NT2/D1 (cell line): ENCODE data around the gene AFF1.

Experiments
- DNase-seq: peaks from one replicate; pipeline ENCODE4 v3.0.0-alpha.2; 2011; ENCODE audit warnings: low read depth, low spot score
- H3K27me3 ChIP-seq: 2 replicates; pipeline ENCODE4 v1.6.0; 2011; ENCODE audit warnings: mild to moderate bottlenecking; ENCODE audit not compliant: insufficient read length, insufficient read depth
- H3K36me3 ChIP-seq: 2 replicates; pipeline ENCODE4 v1.6.1; 2011; ENCODE audit warnings: mild to moderate bottlenecking, low read length, mixed read lengths; ENCODE audit not compliant: insufficient read depth, insufficient read length
- H3K4me1 ChIP-seq: 2 replicates; pipeline ENCODE4 v1.5.1; 2011; ENCODE audit not compliant: insufficient read depth, insufficient read length
- H3K4me3 ChIP-seq: 2 replicates; pipeline ENCODE4 v1.5.1; 2011; ENCODE audit warnings: low read depth; ENCODE audit not compliant: insufficient read length
- H3K9ac ChIP-seq: 2 replicates; pipeline ENCODE4 v1.6.0; 2011; ENCODE audit warnings: low read depth; ENCODE audit not compliant: insufficient read length
- H3K9me3 ChIP-seq: 2 replicates; pipeline ENCODE4 v1.5.1; 2011; ENCODE audit warnings: mild to moderate bottlenecking, low read length; ENCODE audit not compliant: insufficient read depth
- SUZ12 ChIP-seq: IDR thresholded peaks from 2 replicates; pipeline ENCODE4 v1.6.1; 2011; ENCODE audit not compliant: insufficient read length, insufficient read depth; ENCODE audit errors: extremely low read depth
- YY1 ChIP-seq: IDR thresholded peaks from 2 replicates; pipeline ENCODE4 v1.6.1; 2011; ENCODE audit not compliant: insufficient read length, insufficient read depth
- ZNF274 ChIP-seq: IDR thresholded peaks from 2 replicates; pipeline ENCODE4 v1.6.1; 2011; ENCODE audit warnings: mild to moderate bottlenecking, low read depth, low read length

Gene AFF1

GRCh38 chr4:86895692-86896488, 38.9 kb upstream of the AFF1 start:
- no peaks in the 10 kb centered on the region for H3K4me1 ChIP-seq
- no peak overlapping the region for H3K4me3 ChIP-seq
- H3K27me3 ChIP-seq, result no peaks in the 10 kb centered on the region

GRCh38 chr4:86896596-86896995, 38.2 kb upstream of the AFF1 start:
- no peak for DNase-seq
- Histone ChIP-seq H3K9ac (no peak overlapping the region), H3K27me3 (no peaks in the 10 kb centered on the region), H3K36me3 (no peaks in the 10 kb centered on the region), H3K4me1 (no peaks in the 10 kb centered on the region), H3K4me3 (no peak overlapping the region), H3K9me3 (no peaks in the 10 kb centered on the region)
- no peak for TF ChIP-seq SUZ12
- TF ChIP-seq YY1, result no peak
- TF ChIP-seq ZNF274, result no peak

More at GRCh38 chr4:86895692-86896488, 38.9 kb upstream of the AFF1 start:
- Histone ChIP-seq H3K9ac (no peak overlapping the region), H3K36me3 (no peaks in the 10 kb centered on the region), H3K9me3 (no peaks in the 10 kb centered on the region)
- TF ChIP-seq SUZ12, result no peak
- no peak for TF ChIP-seq YY1
- TF ChIP-seq ZNF274, result no peak
- no peak for DNase-seq

- Histone ChIP-seq H3K36me3 (no peaks in the 10 kb centered on the region), H3K4me3 (no peak overlapping the region), H3K9ac (no peak overlapping the region), H3K4me1 (no peaks in the 10 kb centered on the region), H3K27me3 (no peaks in the 10 kb centered on the region), H3K9me3 (no peaks in the 10 kb centered on the region)
- DNase-seq, result no peak
- TF ChIP-seq SUZ12, result no peak
- no peak for TF ChIP-seq YY1
- TF ChIP-seq ZNF274, result no peak
Observed at GRCh38 chr4:86898562-86898961, 36.2 kb upstream of the AFF1 start.

GRCh38 chr4:86901864-86902263, 32.9 kb upstream of the AFF1 start:
- no peaks in the 10 kb centered on the region for H3K27me3 ChIP-seq
- H3K9ac ChIP-seq, result no peak overlapping the region
- no peaks in the 10 kb centered on the region for H3K4me1 ChIP-seq
- no peak for DNase-seq
- H3K9me3 ChIP-seq, result no peaks in the 10 kb centered on the region
- H3K36me3 ChIP-seq, result no peaks in the 10 kb centered on the region
- H3K4me3 ChIP-seq, result no peak overlapping the region
- TF ChIP-seq YY1 (no peak), SUZ12 (no peak), ZNF274 (no peak)

GRCh38 chr4:86908251-86908657, 26.6 kb upstream of the AFF1 start:
- no peak for DNase-seq
- Histone ChIP-seq H3K4me3 (no peak overlapping the region), H3K36me3 (no peaks in the 10 kb centered on the region), H3K27me3 (no peaks in the 10 kb centered on the region), H3K9ac (no peak overlapping the region), H3K4me1 (no peaks in the 10 kb centered on the region), H3K9me3 (no peaks in the 10 kb centered on the region)
- TF ChIP-seq SUZ12 (no peak), ZNF274 (no peak), YY1 (no peak)

- no peak for DNase-seq
- no peak overlapping the region for H3K9ac ChIP-seq
- no peaks in the 10 kb centered on the region for H3K9me3 ChIP-seq
- H3K4me1 ChIP-seq, result no peaks in the 10 kb centered on the region
- H3K36me3 ChIP-seq, result no peaks in the 10 kb centered on the region
- H3K4me3 ChIP-seq, result no peak overlapping the region
- no peak for TF ChIP-seq SUZ12
- no peak for TF ChIP-seq ZNF274
- TF ChIP-seq YY1, result no peak
- H3K27me3 ChIP-seq, result no peaks in the 10 kb centered on the region
Observed at GRCh38 chr4:86909546-86910295, 25.1 kb upstream of the AFF1 start.

- Histone ChIP-seq H3K4me1 (no peaks in the 10 kb centered on the region), H3K9ac (no peak overlapping the region), H3K9me3 (no peaks in the 10 kb centered on the region), H3K36me3 (no peaks in the 10 kb centered on the region), H3K27me3 (no peaks in the 10 kb centered on the region), H3K4me3 (no peak overlapping the region)
- TF ChIP-seq ZNF274 (no peak), YY1 (no peak), SUZ12 (no peak)
- DNase-seq, result no peak
Observed at GRCh38 chr4:86910369-86910768, 24.4 kb upstream of the AFF1 start.
